Hematopoietic multipotent progenitor cell treated with erythropoietin and hydrocortisone succinate and interleukin-3 and kit ligand, for 6 days (in vitro differentiated cells): Measurements from ENCODE around the gene LAP3.
"Not testable (repeated sequence)": the region's sequence is repeated elsewhere in the genome, so short reads cannot be mapped to it uniquely, and the experiment has no call there.

Source experiments
- DNase-seq: peaks from one replicate; pipeline ENCODE4 v3.0.0-alpha.2; 2015

Gene LAP3

DNA sequence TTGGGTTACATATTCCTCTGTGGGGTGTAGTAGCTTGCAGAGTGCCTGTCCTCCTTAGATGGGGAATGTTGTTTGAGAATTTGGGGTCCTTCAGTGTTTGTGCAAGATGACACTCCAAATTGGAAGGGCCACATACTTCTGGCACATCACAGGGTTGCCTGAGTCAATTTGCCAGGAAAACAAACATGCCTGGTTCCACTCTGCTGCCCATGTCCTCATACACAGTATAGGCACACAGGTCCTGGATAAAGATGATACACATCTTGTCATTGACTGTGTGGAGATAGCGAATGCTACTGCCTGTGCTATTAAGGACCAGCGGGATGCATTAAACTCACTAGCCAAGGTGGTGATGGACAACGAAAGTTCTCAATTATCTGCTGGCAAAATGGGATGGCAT lies 11.2 kb upstream of the LAP3 start:
- DNase-seq: no peak

DNA sequence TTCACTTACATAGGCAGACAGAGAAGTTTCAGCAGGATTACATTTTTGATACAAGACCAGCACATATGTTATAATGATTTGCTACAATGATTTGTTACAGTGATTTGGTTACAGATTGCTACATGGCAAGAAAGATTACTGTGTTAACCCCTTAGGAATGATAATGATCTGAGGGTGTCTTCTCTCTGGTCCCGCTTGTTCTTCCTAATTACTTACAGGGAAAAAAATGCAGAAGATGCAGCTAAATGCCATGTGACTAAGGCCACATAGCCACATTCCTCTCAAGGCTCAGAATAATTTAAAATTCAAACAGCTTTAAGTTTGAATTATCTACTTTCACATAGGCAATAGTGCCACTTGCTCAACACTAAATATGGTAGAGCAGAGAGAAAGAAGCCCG lies 9.7 kb upstream of the LAP3 start:
- no peak for DNase-seq

DNA sequence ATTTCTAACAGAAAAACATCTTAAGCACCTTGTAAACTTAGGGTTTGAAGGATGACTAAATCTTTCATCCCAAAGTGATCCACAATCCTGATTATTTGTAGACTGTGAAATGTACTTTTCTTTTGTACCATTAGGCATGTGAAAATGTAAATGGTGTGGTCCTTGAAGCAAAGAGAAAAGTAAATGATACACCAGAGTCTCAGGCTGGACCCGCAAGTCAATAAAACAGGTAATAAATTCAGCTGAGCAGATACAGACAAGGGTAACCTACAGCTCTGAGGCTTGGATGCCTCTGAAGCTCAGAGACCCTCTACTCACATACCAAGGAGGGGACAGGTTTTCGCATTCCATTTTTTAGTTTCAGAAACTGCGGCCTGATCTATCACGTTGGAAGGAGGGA lies 2.8 kb upstream of the LAP3 start:
- no peak for DNase-seq

DNA sequence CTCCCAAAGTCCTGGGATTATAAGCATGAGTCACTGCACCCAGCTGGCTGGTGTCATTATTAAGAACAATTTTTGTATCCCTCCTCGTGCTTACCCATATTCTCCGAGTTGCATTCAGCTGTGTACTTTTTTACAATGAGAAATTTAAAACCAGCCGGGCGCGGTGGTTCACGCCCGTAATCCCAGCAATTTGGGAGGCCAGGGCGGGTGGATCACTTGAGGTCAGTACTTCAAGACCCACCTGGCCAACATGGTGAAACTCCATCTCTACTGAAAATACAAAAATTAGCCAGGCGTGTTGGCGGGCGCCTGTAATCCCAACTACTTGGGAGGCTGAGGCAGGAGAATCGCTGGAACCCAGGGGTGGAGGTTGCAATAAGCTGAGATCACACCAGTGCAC lies 1.8 kb upstream of the LAP3 start:
- DNase-seq: not testable (repeated sequence)

DNA sequence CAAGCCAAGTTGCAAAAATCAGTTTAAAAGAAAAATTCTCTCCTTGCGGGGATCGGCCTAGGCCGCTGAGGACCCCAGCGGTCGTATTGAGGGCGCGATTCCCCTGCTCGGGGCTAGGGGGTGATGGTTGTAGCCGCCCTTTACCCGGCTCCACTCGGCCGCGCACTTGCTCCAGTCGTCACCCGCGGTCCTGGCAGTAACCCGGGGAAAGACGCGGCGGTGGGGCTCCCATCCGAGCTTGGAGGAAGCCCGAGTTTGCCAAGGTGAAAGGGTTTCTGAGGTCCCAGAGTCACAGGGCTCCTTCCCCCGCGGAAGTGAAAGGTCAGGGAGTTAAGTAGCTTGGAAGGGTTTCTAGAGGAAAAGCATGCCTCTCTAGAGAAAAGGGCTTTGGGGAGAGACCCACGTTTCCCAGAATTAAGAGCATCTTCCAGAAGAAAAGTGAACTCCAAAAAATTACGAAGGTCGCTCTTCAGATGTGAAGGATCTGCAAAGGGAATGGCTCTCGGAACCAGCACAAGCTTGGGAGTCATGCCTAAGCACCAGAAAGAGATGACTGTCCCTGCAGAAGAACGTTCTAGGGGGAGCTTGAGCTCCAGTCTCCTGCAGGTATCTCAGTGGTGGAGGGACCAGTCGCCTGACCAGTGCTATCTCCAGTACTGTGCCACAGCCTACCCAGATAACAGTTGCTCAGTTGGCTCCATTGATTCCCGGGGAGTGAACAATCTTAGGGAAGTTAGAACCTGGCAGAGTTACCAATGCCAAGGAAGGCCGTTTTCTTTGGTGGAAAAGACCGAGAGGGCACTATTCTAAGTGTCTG lies 875 bp downstream of the LAP3 start:
- DNase-seq: peak; percentile 69

DNA sequence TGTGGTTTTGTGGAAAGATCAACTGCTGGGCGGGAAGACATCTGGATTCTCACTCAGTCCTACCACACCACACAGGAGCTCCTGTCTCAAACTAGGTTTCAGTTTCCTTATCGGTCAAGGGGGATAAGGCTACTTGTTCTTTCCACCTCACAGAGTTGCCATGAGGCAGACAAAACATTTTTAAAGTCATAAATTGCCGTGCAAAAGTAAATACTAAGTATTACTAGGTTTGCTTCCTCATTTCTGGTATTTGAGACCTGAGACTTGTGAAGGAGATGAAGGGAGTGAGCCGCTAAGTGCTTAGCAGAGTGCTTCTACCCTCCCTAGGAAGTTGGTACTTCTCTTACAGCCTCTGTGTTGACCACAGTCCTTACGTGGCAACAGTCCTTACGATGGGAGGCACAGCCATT lies 1.5 kb downstream of the LAP3 start:
- DNase-seq: peak; percentile 55

DNA sequence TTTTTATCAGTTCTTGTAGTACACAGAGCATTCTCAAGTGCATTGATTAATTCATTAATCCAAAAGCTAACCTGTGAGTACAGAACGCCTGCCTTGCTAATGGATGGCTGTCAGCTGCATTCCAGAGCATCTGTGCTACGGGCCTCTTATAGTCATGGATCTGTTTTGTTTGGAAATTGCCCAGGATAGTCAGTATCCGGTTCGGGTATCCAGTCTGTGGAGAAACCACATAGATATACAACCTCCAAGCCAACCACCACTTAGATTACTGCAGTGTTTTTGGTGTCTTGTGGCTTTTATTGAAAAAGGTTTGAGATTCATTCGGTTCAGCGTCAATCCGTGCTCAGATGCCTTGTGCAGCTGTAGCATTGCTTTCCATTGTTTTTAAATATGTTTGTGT lies 4.0 kb downstream of the LAP3 start:
- no peak for DNase-seq

DNA sequence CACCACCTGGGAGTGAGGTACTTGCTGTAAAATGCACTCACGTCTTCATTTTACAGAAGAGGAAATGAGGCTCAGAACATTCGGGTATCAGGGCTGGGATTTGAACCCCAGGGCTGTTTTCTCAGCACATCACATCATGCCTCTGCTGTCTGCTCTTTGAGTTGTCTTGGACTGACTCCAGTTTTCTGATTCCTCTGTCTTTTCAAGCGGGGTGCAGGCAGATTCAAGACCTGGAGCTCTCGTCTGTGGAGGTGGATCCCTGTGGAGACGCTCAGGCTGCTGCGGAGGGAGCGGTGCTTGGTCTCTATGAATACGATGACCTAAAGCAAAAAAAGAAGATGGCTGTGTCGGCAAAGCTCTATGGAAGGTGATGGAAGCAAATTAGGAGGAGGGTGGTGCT lies 6.3 kb downstream of the LAP3 start:
- DNase-seq: no peak

DNA sequence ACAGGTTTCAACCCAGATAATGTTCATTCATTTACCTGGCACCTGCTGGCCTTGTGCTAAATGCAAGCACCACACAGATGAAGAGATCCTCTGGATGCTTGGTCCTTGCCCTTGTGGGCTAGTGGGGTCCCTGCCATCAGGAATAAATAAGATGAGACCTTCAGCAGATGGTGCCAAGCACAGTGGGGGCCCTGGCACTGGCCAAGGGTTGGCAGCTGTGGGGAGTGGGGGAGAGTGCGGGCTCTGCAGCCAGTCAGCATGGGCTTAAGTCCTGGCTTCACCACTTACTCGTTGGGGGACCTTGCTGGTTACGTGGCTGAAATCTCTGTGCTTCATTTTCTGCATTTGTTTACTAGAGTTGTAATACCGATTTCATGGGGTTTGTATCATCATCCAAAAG lies 6.9 kb downstream of the LAP3 start:
- DNase-seq: no peak

DNA sequence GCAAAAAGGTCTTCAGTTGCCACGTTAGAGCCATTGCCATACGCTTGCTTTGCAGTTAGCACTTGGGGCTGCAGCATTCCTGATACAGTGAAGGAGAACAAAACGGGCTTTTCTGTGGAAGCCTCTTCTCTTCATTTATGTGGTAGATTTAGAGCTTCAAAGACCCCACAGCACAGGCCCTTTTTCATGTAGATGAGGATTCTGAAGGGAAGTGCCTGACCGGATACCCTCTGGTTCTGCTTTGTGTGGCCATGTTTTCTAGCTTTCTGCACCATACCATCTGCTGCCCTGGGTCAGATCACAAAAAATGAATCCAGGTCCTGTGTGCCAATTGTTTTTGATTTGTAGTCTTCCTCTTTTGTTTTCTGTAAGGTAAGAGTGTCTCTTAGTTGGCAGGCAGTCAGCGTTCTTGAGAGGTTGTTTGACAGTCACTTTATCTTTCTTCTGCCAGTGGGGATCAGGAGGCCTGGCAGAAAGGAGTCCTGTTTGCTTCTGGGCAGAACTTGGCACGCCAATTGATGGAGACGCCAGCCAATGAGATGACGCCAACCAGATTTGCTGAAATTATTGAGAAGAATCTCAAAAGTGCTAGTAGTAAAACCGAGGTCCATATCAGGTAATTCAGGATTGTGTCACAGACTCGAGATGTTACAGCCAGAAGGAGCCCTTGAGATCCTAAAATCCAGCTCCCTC lies 7.7 kb downstream of the LAP3 start:
- no peak for DNase-seq

DNA sequence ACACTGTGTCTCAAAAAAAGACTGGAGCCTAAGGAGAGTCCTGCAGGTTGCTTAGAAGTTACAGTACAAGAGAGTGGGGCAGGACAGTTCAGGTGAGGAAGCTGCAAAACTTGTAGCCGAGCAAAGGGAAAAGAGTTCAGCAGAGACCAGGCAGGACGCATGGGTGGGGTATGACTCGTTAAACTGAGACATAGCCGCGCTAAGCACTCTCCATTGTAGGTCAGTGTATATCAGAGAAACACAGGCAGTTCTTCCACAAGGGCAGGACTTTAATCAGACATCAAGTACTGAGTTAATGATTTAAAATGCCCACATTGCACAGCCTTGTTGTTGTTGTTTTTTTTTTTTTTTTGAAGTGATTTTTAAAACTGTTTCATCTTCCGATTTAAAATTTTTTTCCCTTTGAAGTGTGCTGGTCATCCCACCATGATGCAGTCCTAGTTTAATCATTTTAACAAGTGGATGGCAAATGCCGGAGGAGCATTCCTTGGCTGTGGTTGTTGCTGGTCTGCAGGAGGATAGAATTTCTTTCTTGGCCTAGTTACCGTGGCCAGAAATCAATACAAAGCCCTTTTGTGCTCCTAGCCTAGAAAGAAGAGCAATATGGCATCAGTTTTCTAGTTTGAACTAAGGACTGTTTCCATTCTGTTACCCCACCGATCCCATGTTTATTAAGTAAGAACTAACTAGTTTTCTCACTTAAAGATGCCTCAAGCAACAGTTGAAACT lies 10.3 kb downstream of the LAP3 start:
- no peak for DNase-seq

DNA sequence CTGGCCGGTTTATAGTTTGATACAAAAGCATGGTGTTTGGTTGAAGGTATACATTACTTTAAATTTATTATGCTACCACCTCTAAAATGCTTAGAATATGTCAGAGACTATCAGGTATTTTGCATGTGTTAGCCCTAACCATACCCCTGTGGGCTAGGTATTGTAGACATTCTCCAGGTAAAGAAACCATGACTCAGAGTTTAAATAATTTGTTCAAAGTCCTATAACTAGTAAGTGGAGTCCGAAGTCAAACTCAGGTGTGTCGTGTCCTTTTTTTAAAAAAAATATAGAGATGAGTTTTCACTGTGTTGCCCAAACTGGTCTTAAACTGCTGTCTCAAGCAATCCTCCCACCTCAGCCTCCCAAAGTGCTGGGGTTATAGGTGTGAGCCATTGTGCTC lies 12.4 kb downstream of the LAP3 start:
- no peak for DNase-seq

DNA sequence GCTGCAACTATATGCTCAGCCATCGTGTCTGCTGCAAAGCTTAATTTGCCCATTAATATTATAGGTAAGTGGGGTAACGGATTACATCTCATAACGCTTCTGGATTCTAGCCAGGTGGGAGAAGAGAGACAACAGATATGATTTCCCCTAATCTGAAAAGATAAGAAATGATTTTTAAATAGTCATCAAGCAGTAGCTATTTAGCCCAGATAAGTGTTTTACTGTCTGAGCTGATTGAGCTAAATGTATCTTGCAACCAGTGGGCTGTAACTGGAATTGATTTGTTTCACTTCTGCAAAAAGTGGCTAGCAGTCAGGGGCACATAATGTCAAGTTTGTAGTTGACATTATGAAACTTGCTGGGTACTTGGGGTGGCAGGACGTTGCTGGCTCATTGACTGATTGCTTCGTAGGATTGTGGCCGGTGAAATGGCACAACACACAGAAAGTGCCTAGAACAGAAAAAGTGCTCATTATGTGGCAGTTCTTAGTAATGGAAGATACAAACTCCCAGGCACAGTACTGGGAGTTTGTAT lies 18.5 kb downstream of the LAP3 start:
- no peak for DNase-seq

DNA sequence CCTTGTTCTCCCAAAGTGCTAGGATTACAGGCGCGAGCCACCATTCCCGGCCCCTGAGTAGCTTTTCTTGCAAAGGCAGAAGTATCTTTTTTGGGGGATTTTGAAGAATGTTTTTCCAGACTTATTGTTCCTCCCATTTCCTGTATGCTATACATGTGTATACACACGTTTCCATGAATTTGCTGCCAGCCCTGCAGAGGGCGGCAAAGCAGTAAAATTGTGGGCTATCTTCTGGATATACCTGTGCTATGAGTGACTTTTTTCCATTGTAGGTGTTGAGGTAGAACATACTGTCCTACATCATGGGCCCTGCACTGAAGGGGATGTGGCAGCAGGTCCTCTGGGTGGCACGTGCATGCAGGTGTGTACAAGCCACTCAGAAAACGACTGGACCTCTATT lies 20.5 kb downstream of the LAP3 start:
- no peak for DNase-seq

DNA sequence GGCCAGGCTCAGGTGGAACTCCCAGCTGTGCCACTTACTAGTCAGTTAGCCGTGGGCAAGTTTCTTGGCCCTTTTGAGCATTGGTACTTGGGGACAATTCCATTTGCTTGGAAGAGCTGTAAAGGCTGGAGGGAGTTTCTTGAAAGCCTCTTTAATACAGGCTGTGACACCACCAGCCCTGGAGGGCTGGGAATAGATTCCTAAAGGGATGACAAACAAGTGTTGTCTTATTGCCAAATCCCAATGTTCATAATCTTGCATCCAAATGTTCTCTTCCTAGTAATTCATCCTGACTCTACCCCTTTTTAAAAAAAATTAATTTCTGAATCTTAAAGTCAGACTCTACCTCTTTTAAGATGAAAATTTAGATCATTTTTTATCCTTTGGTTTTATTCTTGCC lies 22.8 kb downstream of the LAP3 start:
- no peak for DNase-seq

DNA sequence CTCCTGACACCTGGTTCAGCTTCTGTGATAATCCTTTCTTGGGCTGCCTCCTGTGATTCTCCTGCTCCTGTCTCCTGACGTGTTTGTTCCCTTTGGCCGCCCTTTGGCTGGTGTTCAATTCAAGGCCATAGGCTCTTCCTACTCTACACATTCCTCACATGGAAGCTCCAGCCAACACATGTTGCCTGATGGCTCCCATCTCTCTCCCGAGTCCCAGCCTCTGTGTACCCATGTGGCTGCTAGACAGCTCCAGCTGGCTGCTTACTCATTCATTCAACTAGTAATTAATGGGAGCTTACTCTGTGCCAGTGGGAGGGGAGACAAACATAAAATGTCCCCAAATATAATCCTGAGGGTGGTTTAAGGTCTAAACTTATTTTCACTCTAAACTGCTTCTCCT lies 28.2 kb downstream of the LAP3 start:
- DNase-seq: no peak

DNA sequence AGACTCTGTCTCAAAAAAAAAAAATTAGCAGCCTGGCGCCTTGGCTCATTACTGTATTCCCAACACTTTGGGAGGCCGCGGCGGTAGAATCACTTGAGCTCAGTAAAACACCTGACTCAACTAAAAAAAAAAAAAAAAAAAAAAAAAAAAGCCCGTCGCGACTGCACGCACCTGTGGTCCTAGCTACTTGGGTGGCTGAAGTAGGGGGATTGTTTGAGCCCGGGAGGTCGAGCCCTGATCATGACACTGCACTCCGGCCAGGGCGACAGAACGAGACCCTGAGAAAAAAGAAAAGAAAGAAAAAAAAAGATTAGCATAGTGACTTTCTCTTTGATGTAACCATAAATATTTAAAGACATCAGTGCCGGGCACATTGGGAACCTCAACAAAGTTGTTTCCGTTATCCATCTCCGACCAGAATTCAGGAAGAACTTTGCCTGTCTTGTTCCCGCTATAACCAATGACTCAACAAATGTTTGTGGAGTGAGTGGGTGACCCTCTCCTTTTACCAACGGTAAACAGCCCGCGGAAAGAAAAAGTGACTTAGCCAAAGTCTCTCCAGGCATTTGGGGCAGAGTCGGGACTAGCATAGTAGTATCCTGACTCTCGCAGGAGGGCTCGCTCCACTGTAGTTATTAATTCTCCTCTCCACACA lies 36.9 kb downstream of the LAP3 start:
- DNase-seq: peak; percentile 20

DNA sequence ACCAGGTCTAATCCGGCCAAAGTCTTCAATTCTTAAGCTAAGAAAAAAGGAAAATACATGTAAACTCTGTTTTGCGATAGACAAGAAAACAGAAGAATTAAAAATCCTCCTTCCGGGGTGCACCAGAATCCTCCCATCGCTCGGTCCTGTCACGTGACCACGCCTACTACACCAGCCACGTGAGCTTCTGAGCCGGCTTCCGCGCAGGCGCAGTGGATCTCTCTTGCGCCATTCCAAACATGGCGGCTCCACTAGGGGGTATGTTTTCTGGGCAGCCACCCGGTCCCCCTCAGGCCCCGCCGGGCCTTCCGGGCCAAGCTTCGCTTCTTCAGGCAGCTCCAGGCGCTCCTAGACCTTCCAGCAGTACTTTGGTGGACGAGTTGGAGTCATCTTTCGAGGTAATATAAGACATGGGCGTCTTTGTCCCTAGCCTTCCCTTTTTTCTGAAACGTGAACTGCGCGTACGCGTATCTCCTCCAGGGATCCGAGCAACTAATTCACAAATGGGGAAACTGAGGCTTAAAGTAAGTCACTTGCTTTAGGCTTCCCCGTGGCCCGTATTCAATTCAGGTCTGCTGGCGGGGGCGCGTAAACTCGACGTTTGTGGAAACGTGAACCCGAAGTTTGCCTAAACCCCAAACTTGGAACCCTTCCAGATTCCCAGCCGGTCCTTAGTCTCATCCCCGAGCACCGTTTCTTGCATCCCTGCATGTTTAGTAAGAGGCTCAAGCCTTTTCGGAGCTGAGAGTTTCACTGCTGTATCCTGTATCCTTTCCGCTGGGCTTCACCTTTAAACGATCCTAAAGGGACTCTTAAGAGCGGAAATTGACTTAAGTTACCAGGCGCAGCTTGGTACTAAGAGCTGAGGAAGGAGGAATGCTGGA lies 37.7 kb downstream of the LAP3 start, which contains the start of gene MED28:
TSS of gene MED28 (plus strand) at position 226 of the 884 bp plus-strand sequence. CDS start at position 240, 14 bp downstream.
- peak; percentile 99 for DNase-seq

DNA sequence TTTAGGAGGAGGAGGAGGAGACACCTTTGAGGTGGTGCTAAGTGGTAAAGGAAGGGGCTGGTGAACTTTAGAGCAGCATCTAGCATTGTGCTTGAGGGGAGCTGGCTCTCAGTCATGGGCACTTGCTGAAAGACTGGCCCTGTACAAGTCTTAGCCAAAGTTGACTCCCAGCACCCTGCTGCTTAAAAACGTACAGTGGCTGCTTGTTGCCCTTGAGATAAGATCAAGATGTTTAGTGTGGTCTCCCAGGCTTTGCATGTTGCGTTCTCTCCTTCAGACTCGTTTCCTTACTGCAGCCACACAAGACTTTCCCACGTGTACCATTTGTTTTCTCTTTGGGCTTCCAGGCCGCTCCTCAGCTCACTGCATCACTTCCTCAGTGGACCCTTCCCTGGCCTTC lies 39.3 kb downstream of the LAP3 start:
- peak; percentile 56 for DNase-seq

DNA sequence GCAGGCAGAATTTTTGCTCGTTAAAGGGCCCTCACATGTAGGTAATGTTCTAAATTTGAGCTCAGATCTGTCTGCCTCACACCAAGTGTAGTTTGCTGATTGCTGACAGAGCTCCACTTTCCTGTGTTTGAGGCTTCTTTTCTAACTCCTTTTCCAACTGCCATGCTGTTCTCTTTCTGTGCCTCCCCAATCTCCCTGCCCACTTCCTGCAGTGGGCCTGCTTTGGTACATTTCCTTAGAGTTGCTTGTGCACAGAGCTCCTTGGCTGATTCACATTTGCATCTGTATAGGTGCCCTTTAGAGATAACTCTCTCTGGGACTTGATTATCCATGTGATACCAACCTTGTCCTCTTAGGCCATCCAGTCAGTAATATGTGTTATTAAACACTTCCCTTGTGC lies 41.9 kb downstream of the LAP3 start:
- no peak for DNase-seq

DNA sequence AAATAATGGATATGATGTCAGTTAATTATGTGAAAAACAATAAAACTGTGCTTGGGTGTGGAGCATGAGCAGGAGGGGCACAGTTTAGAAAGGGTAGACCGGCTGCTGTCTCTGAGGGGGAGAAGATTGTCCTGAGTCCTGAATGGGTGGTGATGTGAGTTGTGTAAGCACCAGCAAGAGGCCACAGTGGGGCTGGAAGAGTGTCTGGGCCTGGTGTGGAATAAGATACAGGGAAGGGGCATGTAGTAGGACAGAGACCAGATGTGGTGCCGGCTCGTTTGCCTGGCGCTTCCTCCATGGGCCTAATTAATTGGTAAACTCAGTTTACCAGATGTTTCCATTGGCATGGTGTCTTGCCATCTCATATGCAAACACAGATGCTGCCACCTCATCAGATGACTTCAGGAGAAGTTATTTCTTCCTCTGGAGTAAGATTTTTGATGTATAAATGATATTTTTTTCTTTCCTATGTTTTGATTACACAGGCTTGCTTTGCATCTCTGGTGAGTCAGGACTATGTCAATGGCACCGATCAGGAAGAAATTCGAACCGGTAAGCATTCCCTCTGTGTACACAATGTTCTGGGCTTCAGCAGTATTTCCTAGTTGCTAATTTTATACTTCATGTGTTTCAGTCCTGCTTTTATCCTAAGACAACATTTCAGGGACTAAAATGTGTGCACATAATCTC lies 42.6 kb downstream of the LAP3 start:
- DNase-seq: no peak
